Activated T-cell treated with anti-CD3 and anti-CD28 coated beads, Interleukin-2, amount 50 U/mL, for 24 hours (primary cell): ENCODE results near the gene USP31.

Source experiments
- DNase-seq: peaks from one replicate; pipeline ENCODE4 v3.0.0-alpha.2; 2020
- H3K27ac Mint-ChIP-seq: 2 replicates; pipeline ENCODE4 v1.8.0; 2020; ENCODE audit warnings: mild to moderate bottlenecking, mixed read lengths
- H3K27me3 Mint-ChIP-seq: 2 replicates; pipeline ENCODE4 v1.8.0; 2020; ENCODE audit warnings: mixed read lengths
- H3K36me3 Mint-ChIP-seq: 2 replicates; pipeline ENCODE4 v1.8.0; 2020; ENCODE audit warnings: low read depth, mixed read lengths
- H3K4me1 Mint-ChIP-seq: 2 replicates; pipeline ENCODE4 v1.8.0; 2020; ENCODE audit warnings: low read depth, mixed read lengths
- H3K4me3 Mint-ChIP-seq: 2 replicates; pipeline ENCODE4 v1.8.0; 2020; ENCODE audit warnings: mild to moderate bottlenecking, moderate library complexity, mixed read lengths
- H3K9me3 Mint-ChIP-seq: 2 replicates; pipeline ENCODE4 v1.8.0; 2020; ENCODE audit warnings: mixed read lengths

USP31 gene

GRCh38 chr16:23172994-23173393, 23.7 kb upstream of the USP31 start:
- H3K27me3 Mint-ChIP-seq = peaks cover 73% of the 10 kb centered on the region
- no peak for DNase-seq
- no peaks in the 10 kb centered on the region for H3K36me3 Mint-ChIP-seq
- H3K9me3 Mint-ChIP-seq = no peaks in the 10 kb centered on the region
- no peaks in the 10 kb centered on the region for H3K4me1 Mint-ChIP-seq
- H3K27ac Mint-ChIP-seq = no peak overlapping the region
- H3K4me3 Mint-ChIP-seq = no peak overlapping the region

GRCh38 chr16:23172583-23172982, 23.3 kb upstream of the USP31 start:
- H3K4me3 Mint-ChIP-seq = no peak overlapping the region
- H3K27me3 Mint-ChIP-seq = peaks cover 73% of the 10 kb centered on the region
- no peaks in the 10 kb centered on the region for H3K9me3 Mint-ChIP-seq
- H3K4me1 Mint-ChIP-seq = no peaks in the 10 kb centered on the region
- no peak overlapping the region for H3K27ac Mint-ChIP-seq
- no peak for DNase-seq
- no peaks in the 10 kb centered on the region for H3K36me3 Mint-ChIP-seq

- Mint-ChIP-seq H3K4me1 (no peaks in the 10 kb centered on the region), H3K4me3 (no peak overlapping the region), H3K27ac (no peak overlapping the region), H3K36me3 (no peaks in the 10 kb centered on the region), H3K9me3 (no peaks in the 10 kb centered on the region), H3K27me3 (peaks cover 66% of the 10 kb centered on the region)
- no peak for DNase-seq
Measured at GRCh38 chr16:23164736-23165135, 15.5 kb upstream of the USP31 start.

- H3K9me3 Mint-ChIP-seq = no peaks in the 10 kb centered on the region
- no peaks in the 10 kb centered on the region for H3K36me3 Mint-ChIP-seq
- no peaks in the 10 kb centered on the region for H3K4me1 Mint-ChIP-seq
- DNase-seq = no peak
- H3K27ac Mint-ChIP-seq = no peak overlapping the region
- H3K27me3 Mint-ChIP-seq = peaks cover 60% of the 10 kb centered on the region
- no peak overlapping the region for H3K4me3 Mint-ChIP-seq
Measured at GRCh38 chr16:23163921-23164320, 14.7 kb upstream of the USP31 start.

GRCh38 chr16:23160574-23160973, 11.3 kb upstream of the USP31 start:
- Mint-ChIP-seq H3K4me3 (no peak overlapping the region), H3K27me3 (peaks cover 45% of the 10 kb centered on the region), H3K4me1 (peaks cover 8% of the 10 kb centered on the region), H3K9me3 (no peaks in the 10 kb centered on the region), H3K27ac (no peak overlapping the region), H3K36me3 (no peaks in the 10 kb centered on the region)
- no peak for DNase-seq

GRCh38 chr16:23160082-23160481, 10.8 kb upstream of the USP31 start:
- Mint-ChIP-seq H3K27me3 (peaks cover 46% of the 10 kb centered on the region), H3K4me1 (peaks cover 8% of the 10 kb centered on the region), H3K4me3 (no peak overlapping the region), H3K36me3 (no peaks in the 10 kb centered on the region), H3K27ac (no peak overlapping the region), H3K9me3 (no peaks in the 10 kb centered on the region)
- no peak for DNase-seq

GRCh38 chr16:23158114-23158513, 8.9 kb upstream of the USP31 start:
- H3K27me3 Mint-ChIP-seq = peaks cover 33% of the 10 kb centered on the region
- H3K27ac Mint-ChIP-seq = no peak overlapping the region
- H3K4me1 Mint-ChIP-seq = peaks cover 8% of the 10 kb centered on the region
- H3K9me3 Mint-ChIP-seq = no peaks in the 10 kb centered on the region
- no peak overlapping the region for H3K4me3 Mint-ChIP-seq
- DNase-seq = no peak
- H3K36me3 Mint-ChIP-seq = no peaks in the 10 kb centered on the region

GRCh38 chr16:23156946-23157460, 7.8 kb upstream of the USP31 start:
- no peaks in the 10 kb centered on the region for H3K36me3 Mint-ChIP-seq
- H3K9me3 Mint-ChIP-seq = no peaks in the 10 kb centered on the region
- peaks cover 8% of the 10 kb centered on the region for H3K4me1 Mint-ChIP-seq
- H3K27me3 Mint-ChIP-seq = peaks cover 30% of the 10 kb centered on the region
- H3K4me3 Mint-ChIP-seq = no peak overlapping the region
- DNase-seq = no peak
- H3K27ac Mint-ChIP-seq = no peak overlapping the region

GRCh38 chr16:23156110-23156509, 6.9 kb upstream of the USP31 start:
- Mint-ChIP-seq H3K27ac (no peak overlapping the region), H3K4me3 (no peak overlapping the region), H3K9me3 (no peaks in the 10 kb centered on the region), H3K27me3 (peaks cover 25% of the 10 kb centered on the region), H3K36me3 (no peaks in the 10 kb centered on the region), H3K4me1 (peaks cover 8% of the 10 kb centered on the region)
- no peak for DNase-seq

- DNase-seq = no peak
- Mint-ChIP-seq H3K27ac (no peak overlapping the region), H3K36me3 (no peaks in the 10 kb centered on the region), H3K4me1 (peaks cover 8% of the 10 kb centered on the region), H3K9me3 (no peaks in the 10 kb centered on the region), H3K27me3 (peaks cover 24% of the 10 kb centered on the region), H3K4me3 (no peak overlapping the region)
Measured at GRCh38 chr16:23155445-23156049, 6.3 kb upstream of the USP31 start.

GRCh38 chr16:23152386-23153178, 3.3 kb upstream of the USP31 start:
- Mint-ChIP-seq H3K4me3 (no peak overlapping the region), H3K9me3 (no peaks in the 10 kb centered on the region), H3K27me3 (peaks cover 16% of the 10 kb centered on the region), H3K27ac (no peak overlapping the region), H3K36me3 (peaks cover 4% of the 10 kb centered on the region), H3K4me1 (peaks cover 22% of the 10 kb centered on the region)
- DNase-seq = no peak

GRCh38 chr16:23149993-23150364, 727 bp upstream of the USP31 start:
- Mint-ChIP-seq H3K4me1 (peaks cover 31% of the 10 kb centered on the region), H3K9me3 (no peaks in the 10 kb centered on the region), H3K4me3 (peak overlapping the region; percentile 82), H3K27me3 (peaks cover 8% of the 10 kb centered on the region), H3K27ac (peak overlapping the region; percentile 60), H3K36me3 (peaks cover 15% of the 10 kb centered on the region)
- no peak for DNase-seq

GRCh38 chr16:23148513-23149266, 562 bp downstream of the USP31 start:
- H3K36me3 Mint-ChIP-seq = peaks cover 15% of the 10 kb centered on the region
- no peaks in the 10 kb centered on the region for H3K9me3 Mint-ChIP-seq
- peaks cover 33% of the 10 kb centered on the region for H3K4me1 Mint-ChIP-seq
- peak overlapping the region; percentile 88 for H3K4me3 Mint-ChIP-seq
- H3K27ac Mint-ChIP-seq = peak overlapping the region; percentile 91
- H3K27me3 Mint-ChIP-seq = peaks cover 5% of the 10 kb centered on the region
- DNase-seq = peak; percentile 78

GRCh38 chr16:23148166-23148512, 1.1 kb downstream of the USP31 start:
- peak overlapping the region; percentile 88 for H3K4me3 Mint-ChIP-seq
- H3K27ac Mint-ChIP-seq = peak overlapping the region; percentile 91

GRCh38 chr16:23147666-23148065, 1.6 kb downstream of the USP31 start:
- H3K27ac Mint-ChIP-seq = no peak overlapping the region

More at GRCh38 chr16:23148166-23148512, 1.1 kb downstream of the USP31 start:
- peaks cover 15% of the 10 kb centered on the region for H3K36me3 Mint-ChIP-seq
- peaks cover 5% of the 10 kb centered on the region for H3K27me3 Mint-ChIP-seq
- H3K4me1 Mint-ChIP-seq = peaks cover 33% of the 10 kb centered on the region
- H3K9me3 Mint-ChIP-seq = no peaks in the 10 kb centered on the region
- no peak for DNase-seq

More at GRCh38 chr16:23147666-23148065, 1.6 kb downstream of the USP31 start:
- no peaks in the 10 kb centered on the region for H3K9me3 Mint-ChIP-seq
- DNase-seq = no peak
- peak overlapping the region; percentile 88 for H3K4me3 Mint-ChIP-seq
- H3K27me3 Mint-ChIP-seq = peaks cover 2% of the 10 kb centered on the region
- peaks cover 33% of the 10 kb centered on the region for H3K4me1 Mint-ChIP-seq
- peaks cover 15% of the 10 kb centered on the region for H3K36me3 Mint-ChIP-seq
